A673 (cell line): ENCODE results near the gene EFHC2. TPM values are rescaled to one million over a fixed set of nuclear protein-coding genes. Genes with fewer than 3 reads are reported as not detected.
A peak's percentile ranks its signal among the peaks of the same experiment; 100 is the strongest.

Source experiments
- BruUV-seq: library from RNA; stranded (reverse); fragments of 400-500 nt; replicated peaks from 2 replicates; lab custom pipeline; 2021; lab: Mats Ljungman, UMichigan
- CTCF ChIA-PET: fragments of 300-600 bp; sonication (Branson Sonifier 250); formaldehyde crosslinking; loops from one replicate; lab custom pipeline; 2022; ENCODE audit warnings: antibody characterized with exemption; lab: Charles Lee
- POLR2A ChIA-PET: fragments of 300-600 bp; sonication (Branson Sonifier 250); formaldehyde crosslinking; loops from one replicate; lab custom pipeline; 2022; ENCODE audit warnings: antibody characterized with exemption; ENCODE audit not compliant: low non-redundant PET; lab: Charles Lee
- DNase-seq: peaks from one replicate; pipeline ENCODE4 v3.0.0-alpha.2; 2015; ENCODE audit warnings: low spot score
- H3K27ac ChIP-seq: fragments of 200-600 bp; sonication (generic); 2 replicates; pipeline ENCODE4 v1.5.1; 2016; ENCODE audit warnings: mixed run types, low read depth, mild to moderate bottlenecking, mixed read lengths, antibody characterized with exemption, low read length; ENCODE audit not compliant: poor library complexity, severe bottlenecking
- H3K27me3 ChIP-seq: fragments of 200-600 bp; sonication (generic); replicated peaks from 2 replicates; pipeline ENCODE4 v1.6.1; 2017; ENCODE audit warnings: mixed run types, low read depth, mild to moderate bottlenecking, mixed read lengths, antibody characterized with exemption, low read length; ENCODE audit not compliant: insufficient read depth, poor library complexity
- H3K36me3 ChIP-seq: fragments of 200-600 bp; sonication (generic); 2 replicates; pipeline ENCODE4 v1.6.1; 2016; ENCODE audit warnings: mixed run types, mild to moderate bottlenecking, mixed read lengths, antibody characterized with exemption, low read length; ENCODE audit not compliant: insufficient read depth, poor library complexity, severe bottlenecking
- H3K4me1 ChIP-seq: fragments of 200-600 bp; sonication (generic); 2 replicates; pipeline ENCODE4 v1.6.1; 2017; ENCODE audit warnings: mixed run types, mild to moderate bottlenecking, mixed read lengths, antibody characterized with exemption, low read length; ENCODE audit not compliant: insufficient read depth, poor library complexity, severe bottlenecking
- H3K4me3 ChIP-seq: fragments of 200-600 bp; sonication (generic); 2 replicates; pipeline ENCODE4 v1.5.1; 2016; ENCODE audit warnings: low read depth, mixed run types, mild to moderate bottlenecking, mixed read lengths, low read length; ENCODE audit not compliant: poor library complexity, severe bottlenecking
- H3K9me3 ChIP-seq: fragments of 200-600 bp; sonication (generic); 2 replicates; pipeline ENCODE4 v1.6.1; 2016; ENCODE audit warnings: mixed run types, low read depth, mild to moderate bottlenecking, mixed read lengths, antibody characterized with exemption, low read length; ENCODE audit not compliant: poor library complexity, severe bottlenecking
- CTCF ChIP-seq: fragments of 300-800, 200-600 bp; sonication (generic); conservative IDR thresholded peaks from 2 replicates; pipeline ENCODE4 v1.5.1; 2017; ENCODE audit warnings: low read depth, mild to moderate bottlenecking, antibody characterized with exemption, low read length, moderate library complexity, mixed read lengths
- EZH2 ChIP-seq: fragments of 200-600 bp; sonication (generic); IDR thresholded peaks from 2 replicates; pipeline ENCODE4 v1.6.1; 2017; ENCODE audit warnings: borderline replicate concordance, low read depth, mild to moderate bottlenecking, mixed read lengths, antibody characterized with exemption, low read length; ENCODE audit not compliant: poor library complexity, severe bottlenecking
- intact Hi-C: fragments of 100-400 bp; cut with micrococcal nuclease; formaldehyde crosslinking; loops from one replicate; pipeline ENCODE4 v1.10.0; 2022; ENCODE audit not compliant: unreplicated experiment
- total RNA-seq: library from RNA; stranded (reverse); gene quantifications from 2 replicates; pipeline ENCODE4 v1.2.3, GENCODE V29; 2021

EFHC2 gene
- total RNA-seq, 1 experiment from 2014 or later, result 0.11 TPM

DNA sequence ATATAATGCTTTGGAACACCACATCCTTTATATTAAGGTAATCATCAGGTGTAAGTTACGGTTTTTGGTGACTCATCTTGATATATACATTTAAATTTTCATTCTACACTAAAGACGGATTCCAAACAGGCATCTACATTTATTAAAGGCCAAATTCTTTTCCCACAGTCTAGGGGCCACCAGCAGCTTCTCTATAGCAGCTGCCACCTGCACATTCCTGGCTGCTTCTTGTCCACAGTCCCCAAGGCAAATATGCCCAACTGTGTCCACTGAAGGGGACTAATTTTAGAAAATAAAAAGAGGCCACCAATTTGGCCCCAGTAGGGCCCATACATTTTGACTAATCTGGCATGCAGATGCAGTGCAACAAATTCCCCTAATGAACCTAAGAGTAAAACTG is 96.6 kb downstream of the EFHC2 start:
- CTCF ChIA-PET, result no interaction called here
- intact Hi-C loops, result no loop called here
- TF ChIP-seq EZH2, result no peak
- no peak for TF ChIP-seq CTCF
- no peaks in the 10 kb centered on the region for H3K36me3 ChIP-seq
- POLR2A ChIA-PET, result no interaction called here
- no peaks in the 10 kb centered on the region for H3K4me1 ChIP-seq
- no peaks in the 10 kb centered on the region for H3K27me3 ChIP-seq
- no peak overlapping the region for H3K4me3 ChIP-seq
- no peaks in the 10 kb centered on the region for H3K9me3 ChIP-seq
- no peak overlapping the region for H3K27ac ChIP-seq
- BruUV-seq, result no TSS peak
- no peak for DNase-seq

DNA sequence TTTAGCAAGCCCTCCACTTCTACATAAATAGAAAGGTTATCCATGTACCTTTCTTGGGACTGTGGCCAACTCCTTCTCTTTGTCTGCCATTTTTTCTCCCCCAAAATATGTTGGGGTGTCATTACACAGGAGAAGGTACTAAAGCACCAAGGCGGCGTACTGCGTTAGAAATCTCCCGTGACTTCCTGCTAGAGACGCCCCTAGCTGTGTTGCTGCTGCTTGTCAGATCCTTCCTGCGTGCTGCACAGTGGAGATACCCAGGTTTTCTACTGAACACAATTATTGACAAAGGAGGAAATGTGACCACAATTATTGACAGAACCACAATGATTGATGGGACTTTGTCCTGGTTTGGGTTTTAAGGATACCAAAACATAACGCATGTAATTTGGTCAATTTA is 97.7 kb downstream of the EFHC2 start:
- TF ChIP-seq EZH2 (no peak), CTCF (no peak)
- BruUV-seq, result no TSS peak
- no peak overlapping the region for H3K27ac ChIP-seq
- H3K36me3 ChIP-seq, result no peaks in the 10 kb centered on the region
- H3K4me1 ChIP-seq, result no peaks in the 10 kb centered on the region
- ChIA-PET POLR2A (no interaction called here), CTCF (interaction anchor here (0.8 kb wide), 1 partner anchor 410 kb away, joined by 3 read pairs; no protein-coding TSS in a partner anchor)
- H3K4me3 ChIP-seq, result no peak overlapping the region
- intact Hi-C loops, result no loop called here
- H3K27me3 ChIP-seq, result no peaks in the 10 kb centered on the region
- no peaks in the 10 kb centered on the region for H3K9me3 ChIP-seq
- DNase-seq, result no peak

DNA sequence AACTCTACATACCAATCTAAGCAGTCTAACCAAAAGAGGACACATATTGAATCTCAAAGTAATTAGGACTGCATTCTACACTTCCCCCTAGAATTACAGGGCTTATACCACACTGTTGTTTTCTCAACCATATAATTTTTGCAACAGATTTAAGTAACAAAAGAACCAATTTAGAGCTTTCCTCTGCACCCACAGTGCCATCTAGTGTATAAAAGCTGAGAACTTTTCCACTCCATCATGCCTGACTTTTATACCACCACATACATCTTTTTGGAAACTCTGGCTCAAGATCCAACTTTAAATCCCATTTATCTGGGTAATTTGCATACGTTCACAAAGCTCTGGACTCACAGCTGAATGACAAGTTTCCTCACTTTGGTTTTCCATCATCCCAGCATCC is 99.5 kb downstream of the EFHC2 start:
- no peaks in the 10 kb centered on the region for H3K4me1 ChIP-seq
- no peaks in the 10 kb centered on the region for H3K9me3 ChIP-seq
- ChIA-PET CTCF (interaction anchor here (0.6 to 1.9 kb wide), 5 partner anchors 9 to 286 kb away, joined by 3 to 23 read pairs (median 4); no protein-coding TSS in a partner anchor), POLR2A (no interaction called here)
- intact Hi-C loops, result loop anchor here (1.0 kb wide), 1 partner anchor 286 kb away; no protein-coding TSS in a partner anchor
- no TSS peak for BruUV-seq
- TF ChIP-seq CTCF (peak; percentile 76), EZH2 (no peak)
- peak; percentile 72 for DNase-seq
- no peaks in the 10 kb centered on the region for H3K27me3 ChIP-seq
- H3K36me3 ChIP-seq, result no peaks in the 10 kb centered on the region
- no peak overlapping the region for H3K27ac ChIP-seq
- no peak overlapping the region for H3K4me3 ChIP-seq
